ENCODE data around the gene ABHD17A.
"Not testable (repeated sequence)": the region's sequence is repeated elsewhere in the genome, so short reads cannot be mapped to it uniquely, and the experiment has no call there.

The ABHD17A gene

DNA sequence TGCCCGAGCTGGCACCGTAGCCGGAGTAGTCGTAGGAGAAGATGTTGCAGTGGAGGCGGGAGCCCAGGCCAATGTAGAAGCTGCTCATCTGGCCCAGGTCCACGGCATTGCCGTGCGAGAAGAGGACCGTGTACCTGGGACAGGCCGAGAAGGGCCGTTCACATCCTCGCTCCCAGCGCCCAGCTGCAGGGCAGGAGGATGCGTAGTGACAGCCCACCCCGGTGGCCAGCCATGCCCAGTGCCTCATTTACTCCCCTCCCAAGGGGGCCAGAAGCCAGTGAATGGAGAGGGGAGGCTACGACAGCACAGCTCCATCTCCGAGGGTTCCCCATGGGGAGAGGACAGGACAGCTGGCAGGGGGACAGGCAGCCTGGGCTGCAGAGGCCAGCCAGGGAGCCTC is 5.3 kb downstream of the ABHD17A start:
- not testable (repeated sequence) for DNase-seq

GRCh38 chr19:1878583-1878982 is 6.7 kb downstream of the ABHD17A start:
- DNase-seq = not testable (repeated sequence)

DNA sequence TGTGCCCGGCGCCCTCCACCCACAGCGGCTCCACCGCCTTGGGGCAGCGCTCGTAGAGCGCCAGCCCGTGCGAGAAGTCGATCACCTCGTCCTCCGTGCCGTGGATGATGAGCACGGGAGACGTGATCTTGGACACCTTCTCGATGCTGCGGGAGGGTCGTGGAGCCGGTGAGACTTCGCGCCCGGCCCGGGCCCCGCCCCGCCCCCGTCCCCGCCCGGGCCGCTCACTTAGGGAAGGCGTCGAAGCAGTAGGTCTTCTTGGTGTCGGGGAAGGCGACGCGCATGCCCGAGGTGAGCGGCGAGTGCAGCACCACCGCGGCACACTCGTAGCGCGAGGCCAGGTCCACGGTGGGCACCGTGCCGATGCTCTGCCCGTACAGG is 8.0 kb downstream of the ABHD17A start:
- DNase-seq = not testable (repeated sequence)

- DNase-seq = not testable (repeated sequence)
Measured at GRCh38 chr19:1876496-1877279, 8.6 kb downstream of the ABHD17A start.

DNA sequence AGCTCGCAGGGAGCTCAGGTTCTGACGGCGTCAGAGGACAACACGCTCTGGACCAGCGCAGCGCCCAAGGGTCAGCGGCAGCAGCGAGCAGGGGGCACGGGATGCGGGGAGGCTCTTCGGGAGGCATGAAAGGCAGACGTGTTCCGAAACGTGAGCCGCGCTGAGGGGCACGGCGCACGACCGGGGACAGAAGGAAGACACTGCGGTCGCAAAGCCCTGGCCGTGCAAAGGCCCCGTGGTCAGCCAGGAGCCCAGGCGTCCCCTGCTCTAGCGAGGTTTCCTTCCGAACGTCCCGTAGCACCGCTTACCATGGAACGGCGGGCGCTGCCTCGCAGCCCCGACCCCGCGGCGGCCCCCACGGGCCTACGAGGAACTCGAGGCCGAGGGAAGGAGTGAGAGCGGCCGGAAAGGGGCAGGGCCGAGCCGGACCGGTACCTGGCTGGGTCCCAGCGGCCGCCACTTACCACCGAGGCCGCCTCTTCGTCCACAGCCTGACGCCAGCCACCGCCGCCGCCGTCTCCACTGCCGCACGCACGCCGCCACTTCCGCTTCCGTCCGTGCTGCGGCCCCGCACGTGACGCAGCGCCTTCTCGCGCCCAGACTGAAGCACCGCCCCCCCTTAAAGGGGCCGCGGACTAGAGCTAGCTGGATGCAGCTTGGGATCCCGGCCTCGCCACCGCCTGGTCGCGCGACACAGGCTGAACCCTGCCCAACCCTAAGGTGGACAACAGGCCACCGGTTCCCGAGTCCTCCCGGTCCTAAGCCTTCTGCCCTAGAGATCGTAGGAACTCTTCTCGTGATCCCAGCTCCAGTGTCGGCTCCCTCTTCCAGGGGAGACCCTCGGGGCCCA is 9.4 kb downstream of the ABHD17A start:
- peak; percentile 86 for DNase-seq

DNA sequence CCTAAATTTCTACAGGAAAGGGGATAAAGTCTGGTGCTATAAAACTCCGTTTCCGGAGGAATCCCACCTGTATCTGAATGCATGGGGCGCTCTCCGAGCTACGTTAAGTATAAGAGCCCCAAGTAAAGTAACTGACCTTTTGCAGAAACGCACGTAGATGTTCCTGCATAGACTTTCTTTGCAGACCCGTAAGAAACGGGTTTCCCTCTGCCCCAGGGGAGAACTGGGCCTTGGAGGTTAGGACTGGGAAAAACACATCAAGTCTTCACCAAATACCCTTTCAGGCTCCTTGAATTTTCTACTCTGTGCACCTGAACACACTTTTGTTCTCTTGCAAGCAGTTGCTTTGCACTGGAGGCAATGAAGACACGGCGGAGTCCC is 10.0 kb downstream of the ABHD17A start:
- not testable (repeated sequence) for DNase-seq

- DNase-seq = peak; percentile 60
Measured at GRCh38 chr19:1874554-1875185, 10.6 kb downstream of the ABHD17A start.

DNA sequence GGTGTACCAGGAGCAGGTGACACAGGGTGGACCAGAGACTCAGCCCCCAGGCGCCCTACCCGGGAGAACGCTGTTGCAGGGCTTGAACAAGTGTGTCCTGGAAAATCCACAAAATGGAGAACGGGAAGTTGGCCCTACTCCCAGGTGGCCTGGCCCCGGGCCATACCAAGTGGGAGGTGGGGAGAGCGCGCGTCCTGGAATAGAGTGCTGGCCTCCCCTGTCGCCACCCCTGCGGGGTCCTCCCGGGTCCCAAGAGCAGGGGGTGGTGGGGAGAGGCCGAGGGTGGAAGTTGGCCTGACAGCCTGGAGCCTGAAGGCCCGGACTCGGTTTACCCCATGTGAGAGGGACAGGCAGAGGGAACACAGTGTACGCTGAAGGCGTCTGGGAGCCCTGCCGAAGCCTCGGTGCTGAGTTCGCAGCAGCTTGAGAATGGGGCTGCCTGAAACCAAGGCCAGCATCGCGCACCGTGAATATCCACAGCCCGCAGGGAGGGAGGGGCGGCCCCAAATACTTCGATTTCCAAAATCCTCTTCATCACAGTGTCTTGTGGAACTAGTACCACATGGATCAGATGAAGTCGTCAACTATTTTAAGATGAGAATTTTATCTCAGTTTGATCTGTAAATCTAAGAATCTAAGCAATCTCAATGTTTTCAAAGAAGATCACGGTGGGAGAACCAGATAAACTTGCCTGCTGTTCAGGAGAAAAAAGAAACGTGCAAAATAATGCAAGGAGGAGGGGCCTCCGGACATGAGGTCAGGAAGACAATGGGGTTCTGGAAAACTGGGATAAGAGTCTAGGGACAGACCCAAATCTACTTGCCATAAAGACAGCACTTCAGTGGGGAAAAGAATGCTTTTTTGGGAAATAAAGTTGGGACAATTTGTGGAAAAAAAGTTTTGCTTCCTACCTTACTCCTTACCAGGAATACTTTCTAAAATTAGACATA is 11.5 kb downstream of the ABHD17A start:
- no peak for DNase-seq

GRCh38 chr19:1872807-1873523 is 12.3 kb downstream of the ABHD17A start:
- no peak for DNase-seq

GRCh38 chr19:1871630-1872029 is 13.7 kb downstream of the ABHD17A start:
- DNase-seq = no peak

GRCh38 chr19:1871140-1871597 is 14.1 kb downstream of the ABHD17A start:
- no peak for DNase-seq

DNA sequence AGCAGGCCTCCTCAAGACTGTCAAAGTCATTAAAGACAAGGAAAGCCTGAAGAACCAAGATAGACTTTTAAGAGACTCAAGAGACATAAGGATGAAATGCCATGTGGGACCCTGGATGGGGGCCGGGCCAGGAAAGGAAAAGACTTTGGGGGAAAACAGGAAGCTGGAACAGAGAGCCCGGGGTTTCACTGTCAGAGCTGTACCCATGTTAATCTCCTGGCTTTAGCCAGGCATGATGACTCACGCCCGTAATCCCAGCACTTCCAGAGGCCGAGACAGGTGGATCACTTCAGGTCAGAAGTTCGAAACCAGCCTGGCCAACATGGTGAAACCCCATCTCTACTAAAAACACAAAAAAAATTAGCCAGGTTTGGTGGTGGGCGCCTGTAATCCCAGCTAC is 16.3 kb downstream of the ABHD17A start:
- no peak for DNase-seq

- DNase-seq = no peak
Measured at GRCh38 chr19:1867349-1867724, 18.0 kb downstream of the ABHD17A start.

GRCh38 chr19:1866693-1867348 is 18.5 kb downstream of the ABHD17A start:
- no peak for DNase-seq

GRCh38 chr19:1865172-1866010 is 19.9 kb downstream of the ABHD17A start:
- DNase-seq = no peak

DNA sequence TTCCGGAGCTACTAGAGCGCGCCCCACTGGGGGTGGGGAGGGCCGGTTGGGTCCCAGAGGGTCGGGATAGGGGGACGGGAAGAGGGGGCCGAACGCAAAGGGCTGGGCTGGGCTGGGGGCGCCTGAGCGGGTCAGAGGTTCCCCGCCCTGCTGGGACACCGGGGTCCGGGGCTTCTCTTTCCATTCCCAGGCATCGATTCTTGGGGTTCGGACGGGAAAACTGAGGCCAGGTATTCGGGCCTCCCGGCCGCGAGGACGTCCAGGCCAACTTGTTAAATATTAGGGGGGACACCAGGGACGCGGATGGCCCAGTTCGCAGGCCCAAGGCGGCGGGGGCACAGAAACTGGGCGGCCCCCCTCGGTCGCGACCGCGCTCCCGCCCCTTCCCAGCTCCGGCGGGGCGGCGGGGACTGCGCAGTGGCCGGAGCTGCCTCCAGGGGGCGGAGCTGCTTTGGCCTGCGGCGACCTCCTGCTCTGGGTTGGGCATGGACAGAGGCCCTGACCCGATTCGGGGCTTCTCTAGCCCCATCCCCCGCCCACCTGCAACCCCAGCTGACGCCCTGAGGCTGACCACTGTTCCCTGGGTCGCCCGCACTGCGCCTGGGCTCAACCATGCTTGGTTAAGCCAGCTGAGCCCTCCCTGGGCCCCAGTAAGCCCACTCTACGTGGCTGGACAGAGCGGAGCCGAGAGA is 20.7 kb downstream of the ABHD17A start:
- peak; percentile 73 for DNase-seq

DNA sequence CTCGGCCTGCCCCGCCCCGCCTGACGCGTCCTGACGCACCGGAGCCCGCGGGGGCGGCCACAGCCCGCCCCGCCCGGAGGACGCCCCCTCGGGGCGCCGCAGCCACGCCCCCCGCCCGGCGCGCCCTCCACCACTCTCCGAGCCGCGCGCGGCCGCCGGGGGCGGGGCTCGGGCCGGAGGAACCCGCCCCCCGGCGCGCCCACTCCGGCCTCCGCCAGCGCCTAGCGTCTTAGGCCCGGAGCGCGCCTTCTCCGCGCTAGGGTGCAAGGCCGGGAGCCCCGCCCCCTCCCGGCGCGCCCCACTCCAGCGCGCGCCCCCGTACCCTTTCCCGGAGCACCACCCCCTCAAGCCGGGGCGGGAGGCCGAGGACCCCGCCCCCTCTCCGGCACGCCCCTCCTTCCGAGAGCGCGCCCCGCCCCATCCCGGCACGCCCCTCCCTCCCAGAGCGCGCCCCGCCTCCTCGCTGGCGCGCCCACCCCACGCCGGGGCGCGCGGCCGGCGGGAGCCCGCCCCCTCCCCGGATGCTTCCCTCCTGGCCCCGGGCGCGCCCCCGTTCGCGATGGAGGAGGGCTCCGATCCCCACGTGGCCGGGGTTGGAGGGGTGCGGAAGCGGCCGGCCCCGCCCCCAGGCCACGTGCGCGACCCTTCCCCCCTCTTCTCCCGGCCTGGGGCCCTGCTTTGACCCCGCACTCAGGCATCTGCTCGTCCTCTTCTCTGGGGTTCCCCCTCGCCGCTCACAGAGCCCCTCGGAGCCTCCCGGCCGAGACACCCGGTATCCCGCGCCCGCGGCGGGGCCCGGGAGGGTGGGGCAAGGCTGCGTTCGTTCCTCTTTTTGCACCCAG is 21.4 kb downstream of the ABHD17A start:
- peak; percentile 93 for DNase-seq

DNA sequence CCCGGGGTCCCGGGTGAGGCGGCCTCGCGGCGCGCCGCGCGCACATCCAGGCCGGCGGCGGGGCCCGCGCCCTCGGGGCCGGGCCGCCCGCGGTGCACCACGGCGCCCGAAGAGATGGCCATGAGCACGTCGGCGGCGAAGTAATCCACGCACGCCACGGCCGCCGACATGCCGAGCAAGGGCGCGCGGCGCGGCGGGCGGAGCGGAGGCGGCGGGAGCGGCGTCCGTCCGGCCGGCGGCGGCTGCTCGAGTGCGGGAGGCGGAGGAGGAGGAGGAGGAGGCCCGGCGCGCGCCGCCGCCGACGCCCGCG is 22.0 kb downstream of the ABHD17A start, which contains the start of gene KLF16:
KLF16 (minus strand) TSS at position 252 of the 310 bp plus-strand sequence; CDS start at position 170, 82 bp downstream.
- no peak for DNase-seq
